Peyer's patch (tissue), 4 donors: ENCODE measurements around the gene TMEM170B.

Experiments
- POLR2A ChIP-seq, 2 donors: fragments of 450-650 bp; IDR thresholded peaks; one replicate each; pipeline ENCODE4 v1.5.1; 2017; ENCODE audit warnings: antibody characterized with exemption in 2 of 2, mild to moderate bottlenecking in 2 of 2, moderate library complexity in 2 of 2
- TF ChIP-seq, protein P1 (sequence below), 6 experiments: fragments of 450-650 bp in 4 of 6; fragments of 200-600 bp in 2 of 6; sonication (generic) in 1 of 6; IDR thresholded peaks; one replicate each; pipeline ENCODE4 v1.5.1; 2017 to 2019; ENCODE audit warnings: antibody characterized with exemption in 6 of 6, mild to moderate bottlenecking in 3 of 6, moderate library complexity in 1 of 6

DNA sequence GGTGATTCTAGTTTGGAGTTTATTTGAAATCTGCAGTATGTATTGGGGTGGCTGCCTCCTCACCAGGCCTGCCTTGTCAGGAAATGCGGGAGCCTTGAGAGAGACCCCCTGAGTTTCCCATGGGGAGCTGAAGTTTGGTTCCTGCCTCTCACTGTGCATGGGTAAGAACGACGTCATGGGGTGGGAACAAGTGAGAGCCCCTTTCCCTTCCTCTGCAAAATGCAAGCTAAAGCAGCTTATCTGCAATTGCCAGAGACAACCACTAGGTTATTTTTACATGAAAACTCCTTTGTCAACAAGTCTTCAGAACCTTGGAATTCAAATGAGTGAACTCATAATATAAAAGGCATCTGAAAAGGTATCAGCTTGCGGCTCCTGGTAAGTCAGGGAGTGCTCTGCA lies 58.4 kb downstream of the TMEM170B start:
- no peak for TF ChIP-seq POLR2A (IDR thresholded peaks at IDR 0.05)
- TF ChIP-seq, protein P1, sequence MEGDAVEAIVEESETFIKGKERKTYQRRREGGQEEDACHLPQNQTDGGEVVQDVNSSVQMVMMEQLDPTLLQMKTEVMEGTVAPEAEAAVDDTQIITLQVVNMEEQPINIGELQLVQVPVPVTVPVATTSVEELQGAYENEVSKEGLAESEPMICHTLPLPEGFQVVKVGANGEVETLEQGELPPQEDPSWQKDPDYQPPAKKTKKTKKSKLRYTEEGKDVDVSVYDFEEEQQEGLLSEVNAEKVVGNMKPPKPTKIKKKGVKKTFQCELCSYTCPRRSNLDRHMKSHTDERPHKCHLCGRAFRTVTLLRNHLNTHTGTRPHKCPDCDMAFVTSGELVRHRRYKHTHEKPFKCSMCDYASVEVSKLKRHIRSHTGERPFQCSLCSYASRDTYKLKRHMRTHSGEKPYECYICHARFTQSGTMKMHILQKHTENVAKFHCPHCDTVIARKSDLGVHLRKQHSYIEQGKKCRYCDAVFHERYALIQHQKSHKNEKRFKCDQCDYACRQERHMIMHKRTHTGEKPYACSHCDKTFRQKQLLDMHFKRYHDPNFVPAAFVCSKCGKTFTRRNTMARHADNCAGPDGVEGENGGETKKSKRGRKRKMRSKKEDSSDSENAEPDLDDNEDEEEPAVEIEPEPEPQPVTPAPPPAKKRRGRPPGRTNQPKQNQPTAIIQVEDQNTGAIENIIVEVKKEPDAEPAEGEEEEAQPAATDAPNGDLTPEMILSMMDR (IDR thresholded peaks at IDR 0.05): no peak
